HepG2 (cell line): ENCODE data around the gene ZNF334. TPM values are rescaled to one million over a fixed set of nuclear protein-coding genes. Genes with fewer than 3 reads are reported as not detected.
A peak's percentile ranks its signal among the peaks of the same experiment; 100 is the strongest.

ENCODE experiments used
- GLI4 ChIP-seq: sonication (generic); formaldehyde crosslinking; IDR thresholded peaks from 2 replicates; pipeline ENCODE4 v1.5.1; 2020; ENCODE audit warnings: missing genetic modification reagents, mild to moderate bottlenecking, moderate library complexity, borderline replicate concordance
- MBD4 ChIP-seq: IDR thresholded peaks from 2 replicates; pipeline ENCODE4 v1.6.1; 2012; ENCODE audit warnings: low read length, inconsistent platforms, borderline replicate concordance
- SOX13 ChIP-seq, 3 experiments: fragments of 450-650 bp in 1 of 3; sonication (generic) in 1 of 3; formaldehyde crosslinking in 1 of 3; IDR thresholded peaks in 2 of 3; conservative IDR thresholded peaks in 1 of 3; 2 replicates each; pipeline versions ENCODE4 v1.5.0 to v1.6.1; 2016 to 2020; ENCODE audit warnings: antibody characterized with exemption in 1 of 3, mild to moderate bottlenecking in 1 of 3, missing compliant biosample characterization in 1 of 3, missing genetic modification reagents in 1 of 3, moderate library complexity in 1 of 3
- TRIM24 ChIP-seq: sonication (generic); formaldehyde crosslinking; IDR thresholded peaks from 2 replicates; pipeline ENCODE4 v1.8.0; 2022; ENCODE audit warnings: mild to moderate bottlenecking, missing genetic modification reagents
- ZNF12 ChIP-seq: sonication (generic); formaldehyde crosslinking; IDR thresholded peaks from 2 replicates; pipeline ENCODE4 v1.5.0; 2020; ENCODE audit warnings: missing genetic modification reagents
- ZNF572 ChIP-seq: sonication (generic); formaldehyde crosslinking; IDR thresholded peaks from 2 replicates; pipeline ENCODE4 v1.5.1; 2020; ENCODE audit warnings: mild to moderate bottlenecking, missing genetic modification reagents
- polyA plus RNA-seq, 8 experiments: library from polyadenylated mRNA; depleted of rRNA in 3 of 8; stranded (reverse) in 7 of 8; unstranded in 1 of 8; fragments of >200 nt; fragmentation: Illumina TruSeq in 4 of 8; extraction: Trizol in 4 of 8; gene quantifications; 2 replicates each; pipeline versions ENCODE4 v1.2.1 to v1.2.3, GENCODE V29; 2011 to 2016; ENCODE audit warnings: low read depth in 4 of 8, missing spikeins in 1 of 8, mixed read lengths in 1 of 8; ENCODE audit not compliant: insufficient read depth in 1 of 8
- total RNA-seq, 5 experiments: library from RNA; depleted of rRNA; stranded (reverse); fragments of >200 nt; fragmentation: Illumina TruSeq; extraction: Trizol; gene quantifications; 2 replicates each; pipeline ENCODE4 v1.2.3, GENCODE V29; 2016; ENCODE audit warnings: low read depth in 1 of 5
- TF ChIP-seq, protein P1 (sequence below): sonication (generic); formaldehyde crosslinking; IDR thresholded peaks from 2 replicates; pipeline ENCODE4 v1.4.0; 2020; ENCODE audit warnings: low read depth, mild to moderate bottlenecking, missing genetic modification reagents
- TF ChIP-seq, protein P2 (sequence below): sonication (generic); formaldehyde crosslinking; IDR thresholded peaks from 2 replicates; pipeline ENCODE4 v1.4.0; 2020; ENCODE audit warnings: mild to moderate bottlenecking, missing genetic modification reagents, borderline replicate concordance
- TF ChIP-seq, protein P3 (sequence below): sonication (generic); formaldehyde crosslinking; IDR thresholded peaks from 2 replicates; pipeline ENCODE4 v1.4.0; 2020; ENCODE audit warnings: missing genetic modification reagents
- TF ChIP-seq, protein P4 (sequence below): sonication (generic); formaldehyde crosslinking; IDR thresholded peaks from 2 replicates; pipeline ENCODE4 v1.5.0; 2020; ENCODE audit warnings: mild to moderate bottlenecking, missing genetic modification reagents, borderline replicate concordance

The ZNF334 gene
- total and polyA plus RNA-seq, 2 of the 13 experiments (the other 11 are each of a cell fraction or from before 2014, with no cell fraction given), result 4.8 to 7.8 TPM

DNA sequence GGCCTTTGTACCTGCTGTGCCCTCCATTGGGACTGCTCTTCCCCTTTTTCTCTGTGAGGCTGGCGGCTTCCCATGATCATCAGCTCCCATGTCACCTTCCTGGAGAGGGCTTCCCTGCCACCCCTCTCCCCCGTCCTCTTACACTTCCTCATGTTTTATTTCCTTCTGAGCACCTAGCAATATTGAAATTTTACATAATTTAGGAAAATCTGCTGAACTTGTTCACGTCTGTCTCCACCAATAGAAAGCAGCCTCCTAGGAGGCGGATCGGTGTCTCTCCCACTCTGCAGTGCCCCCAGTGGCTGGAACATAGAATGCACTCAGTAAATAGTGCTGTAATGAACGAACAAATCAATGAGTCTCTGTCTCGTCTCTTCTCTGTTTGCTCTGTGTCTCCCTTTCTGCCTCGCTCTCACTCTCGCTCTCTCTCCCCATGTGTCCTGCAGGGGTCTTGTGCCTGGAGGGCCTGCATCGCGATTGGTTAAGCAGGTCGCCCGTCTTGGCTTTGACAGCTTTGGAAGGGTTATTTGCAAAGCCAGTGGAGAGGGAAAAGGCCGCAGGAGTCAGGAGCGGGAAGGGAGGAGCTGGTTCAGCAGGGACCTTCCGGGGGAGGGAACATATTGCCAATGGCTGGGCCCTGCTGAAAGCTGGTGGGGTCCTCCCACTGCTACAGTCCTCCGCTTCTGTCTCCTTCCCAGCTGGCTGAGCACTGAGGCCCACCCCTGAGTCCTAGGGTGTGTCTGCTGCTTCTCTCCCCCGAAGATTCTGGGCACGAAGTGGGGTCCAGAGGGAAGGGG, 49.2 kb upstream of the ZNF334 start (continued):
- TF ChIP-seq ZNF572 (no peak), MBD4 (no peak), TRIM24 (CRISPR knock-in tag) (no peak), GLI4 (peak; percentile 90; the same call in 1 of the 2 replicates), ZNF12 (CRISPR knock-in tag) (no peak), SOX13 (IDR thresholded peaks at IDR 0.05) (no peak), SOX13 (CRISPR knock-in tag; conservative IDR thresholded peaks at IDR 0.05 in 1 of 2, IDR thresholded peaks at IDR 0.05 in 1 of 2) (peak in 1 of 2 experiments; percentile 56; a peak in 1 of 4 replicates)
- TF ChIP-seq, protein P1, sequence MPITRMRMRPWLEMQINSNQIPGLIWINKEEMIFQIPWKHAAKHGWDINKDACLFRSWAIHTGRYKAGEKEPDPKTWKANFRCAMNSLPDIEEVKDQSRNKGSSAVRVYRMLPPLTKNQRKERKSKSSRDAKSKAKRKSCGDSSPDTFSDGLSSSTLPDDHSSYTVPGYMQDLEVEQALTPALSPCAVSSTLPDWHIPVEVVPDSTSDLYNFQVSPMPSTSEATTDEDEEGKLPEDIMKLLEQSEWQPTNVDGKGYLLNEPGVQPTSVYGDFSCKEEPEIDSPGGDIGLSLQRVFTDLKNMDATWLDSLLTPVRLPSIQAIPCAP, result no peak
- TF ChIP-seq, protein P2, sequence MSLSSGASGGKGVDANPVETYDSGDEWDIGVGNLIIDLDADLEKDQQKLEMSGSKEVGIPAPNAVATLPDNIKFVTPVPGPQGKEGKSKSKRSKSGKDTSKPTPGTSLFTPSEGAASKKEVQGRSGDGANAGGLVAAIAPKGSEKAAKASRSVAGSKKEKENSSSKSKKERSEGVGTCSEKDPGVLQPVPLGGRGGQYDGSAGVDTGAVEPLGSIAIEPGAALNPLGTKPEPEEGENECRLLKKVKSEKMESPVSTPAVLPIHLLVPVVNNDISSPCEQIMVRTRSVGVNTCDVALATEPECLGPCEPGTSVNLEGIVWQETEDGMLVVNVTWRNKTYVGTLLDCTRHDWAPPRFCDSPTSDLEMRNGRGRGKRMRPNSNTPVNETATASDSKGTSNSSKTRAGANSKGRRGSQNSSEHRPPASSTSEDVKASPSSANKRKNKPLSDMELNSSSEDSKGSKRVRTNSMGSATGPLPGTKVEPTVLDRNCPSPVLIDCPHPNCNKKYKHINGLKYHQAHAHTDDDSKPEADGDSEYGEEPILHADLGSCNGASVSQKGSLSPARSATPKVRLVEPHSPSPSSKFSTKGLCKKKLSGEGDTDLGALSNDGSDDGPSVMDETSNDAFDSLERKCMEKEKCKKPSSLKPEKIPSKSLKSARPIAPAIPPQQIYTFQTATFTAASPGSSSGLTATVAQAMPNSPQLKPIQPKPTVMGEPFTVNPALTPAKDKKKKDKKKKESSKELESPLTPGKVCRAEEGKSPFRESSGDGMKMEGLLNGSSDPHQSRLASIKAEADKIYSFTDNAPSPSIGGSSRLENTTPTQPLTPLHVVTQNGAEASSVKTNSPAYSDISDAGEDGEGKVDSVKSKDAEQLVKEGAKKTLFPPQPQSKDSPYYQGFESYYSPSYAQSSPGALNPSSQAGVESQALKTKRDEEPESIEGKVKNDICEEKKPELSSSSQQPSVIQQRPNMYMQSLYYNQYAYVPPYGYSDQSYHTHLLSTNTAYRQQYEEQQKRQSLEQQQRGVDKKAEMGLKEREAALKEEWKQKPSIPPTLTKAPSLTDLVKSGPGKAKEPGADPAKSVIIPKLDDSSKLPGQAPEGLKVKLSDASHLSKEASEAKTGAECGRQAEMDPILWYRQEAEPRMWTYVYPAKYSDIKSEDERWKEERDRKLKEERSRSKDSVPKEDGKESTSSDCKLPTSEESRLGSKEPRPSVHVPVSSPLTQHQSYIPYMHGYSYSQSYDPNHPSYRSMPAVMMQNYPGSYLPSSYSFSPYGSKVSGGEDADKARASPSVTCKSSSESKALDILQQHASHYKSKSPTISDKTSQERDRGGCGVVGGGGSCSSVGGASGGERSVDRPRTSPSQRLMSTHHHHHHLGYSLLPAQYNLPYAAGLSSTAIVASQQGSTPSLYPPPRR (CRISPR knock-in tag), result peak; percentile 40; the same call in 1 of the 2 replicates
- TF ChIP-seq, protein P3, sequence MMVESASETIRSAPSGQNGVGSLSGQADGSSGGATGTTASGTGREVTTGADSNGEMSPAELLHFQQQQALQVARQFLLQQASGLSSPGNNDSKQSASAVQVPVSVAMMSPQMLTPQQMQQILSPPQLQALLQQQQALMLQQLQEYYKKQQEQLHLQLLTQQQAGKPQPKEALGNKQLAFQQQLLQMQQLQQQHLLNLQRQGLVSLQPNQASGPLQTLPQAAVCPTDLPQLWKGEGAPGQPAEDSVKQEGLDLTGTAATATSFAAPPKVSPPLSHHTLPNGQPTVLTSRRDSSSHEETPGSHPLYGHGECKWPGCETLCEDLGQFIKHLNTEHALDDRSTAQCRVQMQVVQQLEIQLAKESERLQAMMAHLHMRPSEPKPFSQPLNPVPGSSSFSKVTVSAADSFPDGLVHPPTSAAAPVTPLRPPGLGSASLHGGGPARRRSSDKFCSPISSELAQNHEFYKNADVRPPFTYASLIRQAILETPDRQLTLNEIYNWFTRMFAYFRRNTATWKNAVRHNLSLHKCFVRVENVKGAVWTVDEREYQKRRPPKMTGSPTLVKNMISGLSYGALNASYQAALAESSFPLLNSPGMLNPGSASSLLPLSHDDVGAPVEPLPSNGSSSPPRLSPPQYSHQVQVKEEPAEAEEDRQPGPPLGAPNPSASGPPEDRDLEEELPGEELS (CRISPR knock-in tag), result peak; percentile 43; the same call in 1 of the 2 replicates
- TF ChIP-seq, protein P4, sequence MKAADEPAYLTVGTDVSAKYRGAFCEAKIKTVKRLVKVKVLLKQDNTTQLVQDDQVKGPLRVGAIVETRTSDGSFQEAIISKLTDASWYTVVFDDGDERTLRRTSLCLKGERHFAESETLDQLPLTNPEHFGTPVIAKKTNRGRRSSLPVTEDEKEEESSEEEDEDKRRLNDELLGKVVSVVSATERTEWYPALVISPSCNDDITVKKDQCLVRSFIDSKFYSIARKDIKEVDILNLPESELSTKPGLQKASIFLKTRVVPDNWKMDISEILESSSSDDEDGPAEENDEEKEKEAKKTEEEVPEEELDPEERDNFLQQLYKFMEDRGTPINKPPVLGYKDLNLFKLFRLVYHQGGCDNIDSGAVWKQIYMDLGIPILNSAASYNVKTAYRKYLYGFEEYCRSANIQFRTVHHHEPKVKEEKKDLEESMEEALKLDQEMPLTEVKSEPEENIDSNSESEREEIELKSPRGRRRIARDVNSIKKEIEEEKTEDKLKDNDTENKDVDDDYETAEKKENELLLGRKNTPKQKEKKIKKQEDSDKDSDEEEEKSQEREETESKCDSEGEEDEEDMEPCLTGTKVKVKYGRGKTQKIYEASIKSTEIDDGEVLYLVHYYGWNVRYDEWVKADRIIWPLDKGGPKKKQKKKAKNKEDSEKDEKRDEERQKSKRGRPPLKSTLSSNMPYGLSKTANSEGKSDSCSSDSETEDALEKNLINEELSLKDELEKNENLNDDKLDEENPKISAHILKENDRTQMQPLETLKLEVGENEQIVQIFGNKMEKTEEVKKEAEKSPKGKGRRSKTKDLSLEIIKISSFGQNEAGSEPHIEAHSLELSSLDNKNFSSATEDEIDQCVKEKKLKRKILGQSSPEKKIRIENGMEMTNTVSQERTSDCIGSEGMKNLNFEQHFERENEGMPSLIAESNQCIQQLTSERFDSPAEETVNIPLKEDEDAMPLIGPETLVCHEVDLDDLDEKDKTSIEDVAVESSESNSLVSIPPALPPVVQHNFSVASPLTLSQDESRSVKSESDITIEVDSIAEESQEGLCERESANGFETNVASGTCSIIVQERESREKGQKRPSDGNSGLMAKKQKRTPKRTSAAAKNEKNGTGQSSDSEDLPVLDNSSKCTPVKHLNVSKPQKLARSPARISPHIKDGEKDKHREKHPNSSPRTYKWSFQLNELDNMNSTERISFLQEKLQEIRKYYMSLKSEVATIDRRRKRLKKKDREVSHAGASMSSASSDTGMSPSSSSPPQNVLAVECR (CRISPR knock-in tag), result peak; percentile 70; the same call in 1 of the 2 replicates
